ENCODE data around the gene SLC16A14. TPM values are rescaled to one million over a fixed set of nuclear protein-coding genes. Genes with fewer than 3 reads are reported as not detected.

Gene SLC16A14
- total and polyA plus RNA-seq, 2 of the 8 experiments (the other 6 are each of a cell fraction or from before 2014, with no cell fraction given): 2.1 to 3.0 TPM

GRCh38 chr2:230071421-230071820, 2.7 kb upstream of the SLC16A14 start (continued):
- TF ChIP-seq RBBP5 (IDR thresholded peaks at IDR 0.05; ENCODE audit: borderline replicate concordance, low read depth, low read length) (no peak), SRF (IDR thresholded peaks at IDR 0.05; ENCODE audit: low read depth, low read length) (no peak), PHF8 (conservative IDR thresholded peaks at IDR 0.05; ENCODE audit: low read depth, low read length) (no peak), ATF2 (IDR thresholded peaks at IDR 0.05; ENCODE audit: low read length) (no peak), GABPA (IDR thresholded peaks at IDR 0.05; ENCODE audit: borderline replicate concordance, insufficient read depth, low read length) (no peak), RAD21 (IDR thresholded peaks at IDR 0.05 in 1 of 2, conservative IDR thresholded peaks at IDR 0.05 in 1 of 2; ENCODE audit: low read depth in 2 of 2, low read length in 2 of 2) (no peak)
